H9 (cell line): ENCODE data around the gene ENPP5. TPM values are rescaled to one million over a fixed set of nuclear protein-coding genes. Genes with fewer than 3 reads are reported as not detected.

Experiments
- DNase-seq: peaks from one replicate; pipeline ENCODE4 v3.0.0-alpha.2; 2017
- H2AFZ ChIP-seq: one replicate; pipeline ENCODE4 v1.6.1; 2013; ENCODE audit warnings: mild to moderate bottlenecking, low read length, control low read depth, moderate library complexity
- H2AK5ac ChIP-seq: 2 replicates; pipeline ENCODE4 v1.6.1; 2013; ENCODE audit warnings: low read length, control low read depth, mixed read lengths; ENCODE audit not compliant: insufficient read length
- H2BK120ac ChIP-seq: one replicate; pipeline ENCODE4 v1.6.1; 2013; ENCODE audit warnings: low read depth, mild to moderate bottlenecking, low read length, control low read depth, inconsistent platforms; ENCODE audit not compliant: poor library complexity, severe bottlenecking
- H2BK12ac ChIP-seq: 2 replicates; pipeline ENCODE4 v1.6.1; 2013; ENCODE audit warnings: low read length, control low read depth, mixed read lengths, low read depth; ENCODE audit not compliant: insufficient read length
- H2BK15ac ChIP-seq: 2 replicates; pipeline ENCODE4 v1.6.1; 2013; ENCODE audit warnings: low read depth, low read length, control low read depth
- H2BK20ac ChIP-seq: one replicate; pipeline ENCODE4 v1.6.1; 2013; ENCODE audit warnings: low read depth, mild to moderate bottlenecking, low read length, control low read depth, inconsistent platforms; ENCODE audit not compliant: poor library complexity, severe bottlenecking
- H2BK5ac ChIP-seq: 2 replicates; pipeline ENCODE4 v1.6.1; 2013; ENCODE audit warnings: low read length, control low read depth, mixed read lengths; ENCODE audit not compliant: insufficient read length
- H3K14ac ChIP-seq: 2 replicates; pipeline ENCODE4 v1.6.1; 2013; ENCODE audit warnings: low read length, control low read depth; ENCODE audit not compliant: insufficient read depth
- H3K18ac ChIP-seq: 2 replicates; pipeline ENCODE4 v1.6.1; 2013; ENCODE audit warnings: low read depth, mild to moderate bottlenecking, mixed read lengths, low read length, control low read depth; ENCODE audit not compliant: insufficient read length
- H3K23ac ChIP-seq: 2 replicates; pipeline ENCODE4 v1.6.1; 2013; ENCODE audit warnings: low read length, control low read depth, mixed read lengths, low read depth; ENCODE audit not compliant: insufficient read length
- H3K23me2 ChIP-seq: 2 replicates; pipeline ENCODE4 v1.6.1; 2013; ENCODE audit warnings: low read depth, mild to moderate bottlenecking, mixed read lengths, low read length, control low read depth; ENCODE audit not compliant: insufficient read length, poor library complexity, severe bottlenecking
- H3K27ac ChIP-seq: 2 replicates; pipeline ENCODE4 v1.5.1; 2013; ENCODE audit warnings: low read length, control low read depth, mixed read lengths, low read depth; ENCODE audit not compliant: insufficient read length
- H3K27me3 ChIP-seq: 2 replicates; pipeline ENCODE4 v1.6.1; 2013; ENCODE audit warnings: low read length, control low read depth, inconsistent platforms; ENCODE audit not compliant: insufficient read depth
- H3K4ac ChIP-seq: 2 replicates; pipeline ENCODE4 v1.6.1; 2013; ENCODE audit warnings: low read depth, mild to moderate bottlenecking, control low read depth, inconsistent platforms, low read length, moderate library complexity
- H3K4me1 ChIP-seq: 2 replicates; pipeline ENCODE4 v1.6.1; 2013; ENCODE audit warnings: low read length, control low read depth, inconsistent platforms; ENCODE audit not compliant: insufficient read depth
- H3K4me2 ChIP-seq: 2 replicates; pipeline ENCODE4 v1.6.1; 2013; ENCODE audit warnings: low read length, control low read depth, mixed read lengths; ENCODE audit not compliant: insufficient read length, insufficient read depth
- H3K56ac ChIP-seq: 2 replicates; pipeline ENCODE4 v1.6.1; 2013; ENCODE audit warnings: low read depth, mild to moderate bottlenecking, mixed read lengths, low read length, control low read depth; ENCODE audit not compliant: insufficient read length
- H3K79me1 ChIP-seq: 2 replicates; pipeline ENCODE4 v1.6.1; 2013; ENCODE audit warnings: low read depth, mild to moderate bottlenecking, moderate library complexity, low read length, control low read depth, inconsistent platforms; ENCODE audit not compliant: insufficient read depth, poor library complexity, severe bottlenecking
- H3K79me2 ChIP-seq: 2 replicates; pipeline ENCODE4 v1.6.1; 2013; ENCODE audit warnings: low read length, control low read depth, inconsistent platforms; ENCODE audit not compliant: insufficient read depth
- H3K9ac ChIP-seq: 2 replicates; pipeline ENCODE4 v1.6.1; 2013; ENCODE audit warnings: low read length, control low read depth, mixed read lengths; ENCODE audit not compliant: insufficient read length; ENCODE audit errors: extremely low read depth
- H3K9me3 ChIP-seq: one replicate; pipeline ENCODE4 v1.6.1; 2013; ENCODE audit warnings: low read depth, low read length, inconsistent platforms; ENCODE audit not compliant: control insufficient read depth
- H3T11ph ChIP-seq: one replicate; pipeline ENCODE4 v1.6.1; 2013; ENCODE audit warnings: mild to moderate bottlenecking, low read length, control low read depth, inconsistent platforms
- H4K20me1 ChIP-seq: one replicate; pipeline ENCODE4 v1.6.1; 2013; ENCODE audit not compliant: control insufficient read depth, insufficient read length, insufficient read depth
- H4K5ac ChIP-seq: 2 replicates; pipeline ENCODE4 v1.6.1; 2013; ENCODE audit warnings: low read depth, mild to moderate bottlenecking, mixed read lengths, low read length, control low read depth; ENCODE audit not compliant: insufficient read length
- H4K8ac ChIP-seq: replicated peaks from 2 replicates; pipeline ENCODE4 v1.6.1; 2013; ENCODE audit warnings: low read length, control low read depth, mixed read lengths, low read depth; ENCODE audit not compliant: insufficient read length
- H4K91ac ChIP-seq: 2 replicates; pipeline ENCODE4 v1.6.1; 2013; ENCODE audit warnings: low read depth, mild to moderate bottlenecking, moderate library complexity, mixed read lengths, low read length, control low read depth; ENCODE audit not compliant: insufficient read length
- H3K27ac Mint-ChIP-seq, 3 experiments: 2 replicates in 2 of 3; 3 replicates in 1 of 3; pipeline ENCODE4 v1.8.0; 2020 to 2021; ENCODE audit warnings: mixed read lengths in 3 of 3, mild to moderate bottlenecking in 1 of 3, moderate library complexity in 1 of 3
- H3K27me3 Mint-ChIP-seq: 2 replicates; pipeline ENCODE4 v1.8.0; 2021; ENCODE audit warnings: low read depth, mild to moderate bottlenecking, moderate library complexity, mixed read lengths
- H3K36me3 Mint-ChIP-seq, 3 experiments: 2 replicates in 2 of 3; 3 replicates in 1 of 3; pipeline ENCODE4 v1.8.0; 2020 to 2021; ENCODE audit warnings: low read depth in 3 of 3, mixed read lengths in 3 of 3; ENCODE audit not compliant: insufficient read depth in 1 of 3
- H3K4me1 Mint-ChIP-seq, 2 experiments: 2 replicates each; pipeline ENCODE4 v1.8.0; 2020; ENCODE audit warnings: mixed read lengths in 2 of 2
- H3K4me3 Mint-ChIP-seq, 2 experiments: 2 replicates in 1 of 2; 3 replicates in 1 of 2; pipeline ENCODE4 v1.8.0; 2020 to 2021; ENCODE audit warnings: mild to moderate bottlenecking in 2 of 2, mixed read lengths in 2 of 2, moderate library complexity in 1 of 2
- H3K9me3 Mint-ChIP-seq, 2 experiments: 2 replicates in 1 of 2; 3 replicates in 1 of 2; pipeline ENCODE4 v1.8.0; 2020; ENCODE audit warnings: mild to moderate bottlenecking in 2 of 2, mixed read lengths in 2 of 2, moderate library complexity in 1 of 2
- WGBS: extraction: QIAGEN DNeasy Blood & Tissue Kit; methylation state at CpG from one replicate; pipeline ENCODE4 v1.1.7; 2013; ENCODE audit warnings: missing lambda C conversion rate, low lambda C conversion rate, mixed read lengths; ENCODE audit not compliant: insufficient read length; ENCODE audit errors: extremely low coverage; 5-methylcytosine and 5-hydroxymethylcytosine counted together
- total RNA-seq: library from RNA; stranded (reverse); gene quantifications from 2 replicates; pipeline ENCODE4 v1.2.1, GENCODE V29; 2021
- TF ChIP-seq, protein P1 (sequence below): fragments of 200-600 bp; sonication (generic); conservative IDR thresholded peaks from 3 replicates; pipeline ENCODE4 v1.8.0; 2021; ENCODE audit warnings: antibody characterized with exemption, mild to moderate bottlenecking

The ENPP5 gene
- total RNA-seq, 1 experiment from 2014 or later, result 4.6 TPM

DNA sequence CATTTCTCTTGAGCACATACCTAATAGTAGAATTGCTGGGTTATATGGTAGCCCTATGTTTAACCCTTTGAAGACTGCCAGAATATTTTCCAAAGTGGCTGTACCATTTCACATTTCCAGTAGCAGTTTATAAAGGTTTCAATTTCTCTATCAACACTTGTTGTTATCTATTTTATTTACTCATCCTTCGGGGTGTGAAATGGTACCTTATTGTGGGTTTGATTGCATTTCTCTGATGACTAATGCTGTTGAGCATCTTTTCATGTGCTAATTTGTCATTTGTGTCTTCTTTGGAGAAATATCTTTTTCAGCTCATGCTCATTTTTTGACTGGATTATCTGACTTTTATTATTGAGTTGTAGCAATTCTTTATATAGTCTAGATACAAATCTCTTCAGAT, 35.6 kb downstream of the ENPP5 start:
- H2BK120ac ChIP-seq, result no peak overlapping the region
- Mint-ChIP-seq H3K27me3 (peaks cover 5% of the 10 kb centered on the region), H3K36me3 (no peaks in the 10 kb centered on the region), H3K4me3 (no peak overlapping the region), H3K27ac (no peak overlapping the region), H3K4me1 (peaks cover 7 to 8% of the 10 kb centered on the region in 2 experiments), H3K9me3 (no peaks in the 10 kb centered on the region; a peak in 1 of 5 replicates)
- no peaks in the 10 kb centered on the region for H3K79me1 ChIP-seq
- H3K23ac ChIP-seq, result no peak overlapping the region
- H3K27me3 ChIP-seq, result no peaks in the 10 kb centered on the region
- no peak overlapping the region for H3K14ac ChIP-seq
- no peak overlapping the region for H3K27ac ChIP-seq
- no peak overlapping the region for H3K9ac ChIP-seq
- no peak overlapping the region for H2AFZ ChIP-seq
- peaks cover 2% of the 10 kb centered on the region; the same call in 1 of the 2 replicates for H3K4me1 ChIP-seq
- no peak overlapping the region for H3K18ac ChIP-seq
- TF ChIP-seq, protein P1, sequence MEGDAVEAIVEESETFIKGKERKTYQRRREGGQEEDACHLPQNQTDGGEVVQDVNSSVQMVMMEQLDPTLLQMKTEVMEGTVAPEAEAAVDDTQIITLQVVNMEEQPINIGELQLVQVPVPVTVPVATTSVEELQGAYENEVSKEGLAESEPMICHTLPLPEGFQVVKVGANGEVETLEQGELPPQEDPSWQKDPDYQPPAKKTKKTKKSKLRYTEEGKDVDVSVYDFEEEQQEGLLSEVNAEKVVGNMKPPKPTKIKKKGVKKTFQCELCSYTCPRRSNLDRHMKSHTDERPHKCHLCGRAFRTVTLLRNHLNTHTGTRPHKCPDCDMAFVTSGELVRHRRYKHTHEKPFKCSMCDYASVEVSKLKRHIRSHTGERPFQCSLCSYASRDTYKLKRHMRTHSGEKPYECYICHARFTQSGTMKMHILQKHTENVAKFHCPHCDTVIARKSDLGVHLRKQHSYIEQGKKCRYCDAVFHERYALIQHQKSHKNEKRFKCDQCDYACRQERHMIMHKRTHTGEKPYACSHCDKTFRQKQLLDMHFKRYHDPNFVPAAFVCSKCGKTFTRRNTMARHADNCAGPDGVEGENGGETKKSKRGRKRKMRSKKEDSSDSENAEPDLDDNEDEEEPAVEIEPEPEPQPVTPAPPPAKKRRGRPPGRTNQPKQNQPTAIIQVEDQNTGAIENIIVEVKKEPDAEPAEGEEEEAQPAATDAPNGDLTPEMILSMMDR, result no peak
- no peak overlapping the region for H2AK5ac ChIP-seq
- no peak overlapping the region for H3T11ph ChIP-seq
- no CpG with 5 or more reads among the region's 1 CpG for WGBS
- H4K20me1 ChIP-seq, result no peaks in the 10 kb centered on the region
- no peak overlapping the region for H4K5ac ChIP-seq
- H4K8ac ChIP-seq, result no peak overlapping the region
- no peak overlapping the region for H2BK20ac ChIP-seq
- no peaks in the 10 kb centered on the region for H3K79me2 ChIP-seq
- H3K4ac ChIP-seq, result no peak overlapping the region
- DNase-seq, result no peak
- no peak overlapping the region for H4K91ac ChIP-seq
- H3K9me3 ChIP-seq, result no peaks in the 10 kb centered on the region
- no peak overlapping the region for H2BK15ac ChIP-seq
- peaks cover 2% of the 10 kb centered on the region for H3K23me2 ChIP-seq
- H3K56ac ChIP-seq, result no peak overlapping the region
- H2BK12ac ChIP-seq, result no peak overlapping the region
- H3K4me2 ChIP-seq, result no peak overlapping the region
- H2BK5ac ChIP-seq, result no peak overlapping the region
